ENCODE measurements around the gene LHX8.

Gene LHX8

DNA sequence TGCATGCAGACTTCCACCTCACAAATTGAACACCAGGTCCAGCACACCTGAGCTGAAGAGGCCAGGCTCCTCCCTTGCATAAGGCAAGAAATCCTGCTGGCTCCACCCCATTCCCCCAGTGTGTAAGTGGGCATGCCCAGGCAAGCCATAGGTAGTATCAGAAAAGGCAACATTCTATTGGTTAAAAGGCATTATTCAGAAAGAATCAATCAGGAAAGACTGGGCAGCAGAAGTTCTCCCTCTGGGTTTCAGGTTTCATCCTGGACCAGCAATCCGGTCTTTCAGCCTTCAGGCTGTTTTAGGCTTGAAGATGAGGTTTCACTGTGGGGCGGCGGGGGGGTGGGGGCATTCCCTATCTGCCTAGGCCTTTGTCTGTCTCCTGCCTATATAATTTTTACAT lies 42.0 kb upstream of the LHX8 start:
- Histone ChIP-seq H3K4me3 (ENCODE audit: low read length) (no peak overlapping the region), H3K79me2 (ENCODE audit: control insufficient read depth, low read length) (no peaks in the 10 kb centered on the region), H3K27ac (ENCODE audit: low read depth, low read length) (no peak overlapping the region), H3K36me3 (ENCODE audit: control insufficient read depth, low read length) (no peaks in the 10 kb centered on the region), H3K9me2 (replicated peaks; ENCODE audit: control insufficient read depth, low read length) (no peaks in the 10 kb centered on the region), H3K4me1 (ENCODE audit: control insufficient read depth, low read length) (no peaks in the 10 kb centered on the region), H3K4me2 (ENCODE audit: low read length) (no peak overlapping the region), H4K20me1 (ENCODE audit: control insufficient read depth, insufficient read depth, low read depth, low read length) (no peaks in the 10 kb centered on the region), H3F3A (ENCODE audit: control insufficient read depth, insufficient read depth) (no peaks in the 10 kb centered on the region), H3K27me3 (ENCODE audit: control insufficient read depth, low read length) (no peaks in the 10 kb centered on the region), H3K9me3 (ENCODE audit: control insufficient read depth, insufficient read depth, low read length) (no peaks in the 10 kb centered on the region)
- TF ChIP-seq, protein P1, sequence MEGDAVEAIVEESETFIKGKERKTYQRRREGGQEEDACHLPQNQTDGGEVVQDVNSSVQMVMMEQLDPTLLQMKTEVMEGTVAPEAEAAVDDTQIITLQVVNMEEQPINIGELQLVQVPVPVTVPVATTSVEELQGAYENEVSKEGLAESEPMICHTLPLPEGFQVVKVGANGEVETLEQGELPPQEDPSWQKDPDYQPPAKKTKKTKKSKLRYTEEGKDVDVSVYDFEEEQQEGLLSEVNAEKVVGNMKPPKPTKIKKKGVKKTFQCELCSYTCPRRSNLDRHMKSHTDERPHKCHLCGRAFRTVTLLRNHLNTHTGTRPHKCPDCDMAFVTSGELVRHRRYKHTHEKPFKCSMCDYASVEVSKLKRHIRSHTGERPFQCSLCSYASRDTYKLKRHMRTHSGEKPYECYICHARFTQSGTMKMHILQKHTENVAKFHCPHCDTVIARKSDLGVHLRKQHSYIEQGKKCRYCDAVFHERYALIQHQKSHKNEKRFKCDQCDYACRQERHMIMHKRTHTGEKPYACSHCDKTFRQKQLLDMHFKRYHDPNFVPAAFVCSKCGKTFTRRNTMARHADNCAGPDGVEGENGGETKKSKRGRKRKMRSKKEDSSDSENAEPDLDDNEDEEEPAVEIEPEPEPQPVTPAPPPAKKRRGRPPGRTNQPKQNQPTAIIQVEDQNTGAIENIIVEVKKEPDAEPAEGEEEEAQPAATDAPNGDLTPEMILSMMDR (IDR thresholded peaks at IDR 0.05; ENCODE audit: low read depth, low read length, poor library complexity, severe bottlenecking): no peak
- no peak for TF ChIP-seq EZH2phosphoT487 (IDR thresholded peaks at IDR 0.05; ENCODE audit: borderline replicate concordance, low read length)

DNA sequence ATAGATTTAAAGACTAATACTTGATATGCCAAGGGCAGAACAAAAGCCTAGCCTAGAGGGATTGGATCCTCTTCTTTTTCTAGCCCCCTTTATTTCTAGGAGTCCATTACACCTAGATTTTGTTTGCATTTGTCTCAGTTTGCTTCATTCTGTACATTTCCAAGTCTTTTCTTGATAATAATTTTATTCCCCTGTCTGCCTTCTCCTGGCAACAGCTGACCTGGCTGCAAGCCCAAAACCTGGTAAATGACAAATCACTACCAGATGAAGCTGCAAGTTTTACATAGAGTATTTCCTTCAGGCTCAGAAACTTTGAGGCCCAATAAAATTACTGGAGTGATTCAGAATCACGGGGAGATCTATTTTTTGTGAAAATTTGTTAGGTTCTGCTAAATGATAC lies 36.5 kb upstream of the LHX8 start:
- Histone ChIP-seq H3K4me3 (ENCODE audit: low read length) (no peak overlapping the region), H3K27ac (ENCODE audit: low read depth, low read length) (no peak overlapping the region), H4K20me1 (ENCODE audit: control insufficient read depth, insufficient read depth, low read depth, low read length) (no peaks in the 10 kb centered on the region)

DNA sequence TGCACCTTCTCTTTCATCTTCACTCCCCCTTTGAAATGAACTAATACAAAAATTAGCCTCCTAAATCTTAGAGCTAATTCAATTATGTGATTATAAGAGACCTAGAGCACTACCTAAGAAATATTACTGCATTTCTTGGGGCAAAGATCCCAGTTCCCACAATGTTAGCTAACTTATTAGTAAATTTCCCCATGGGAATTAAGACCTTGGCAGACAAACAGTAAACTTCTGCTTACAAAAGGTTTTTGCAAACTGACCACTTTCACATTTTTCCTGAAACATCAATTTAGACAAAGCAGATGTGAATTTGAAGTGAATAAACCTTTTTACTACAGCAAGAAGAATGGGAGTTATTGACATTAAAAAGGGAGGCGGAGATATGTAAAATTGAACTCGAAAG lies 34.6 kb upstream of the LHX8 start:
- Histone ChIP-seq H3K4me2 (ENCODE audit: low read length) (no peak overlapping the region), H3K27ac (ENCODE audit: low read depth, low read length) (no peak overlapping the region), H3K27me3 (ENCODE audit: control insufficient read depth, low read length) (no peaks in the 10 kb centered on the region), H3K79me2 (ENCODE audit: control insufficient read depth, low read length) (no peaks in the 10 kb centered on the region), H3K4me1 (ENCODE audit: control insufficient read depth, low read length) (no peaks in the 10 kb centered on the region), H3K9me2 (replicated peaks; ENCODE audit: control insufficient read depth, low read length) (no peaks in the 10 kb centered on the region), H4K20me1 (ENCODE audit: control insufficient read depth, insufficient read depth, low read depth, low read length) (no peaks in the 10 kb centered on the region), H3K9me3 (ENCODE audit: control insufficient read depth, insufficient read depth, low read length) (no peaks in the 10 kb centered on the region), H3K36me3 (ENCODE audit: control insufficient read depth, low read length) (no peaks in the 10 kb centered on the region), H3F3A (ENCODE audit: control insufficient read depth, insufficient read depth) (no peaks in the 10 kb centered on the region), H3K4me3 (ENCODE audit: low read length) (no peak overlapping the region)
- TF ChIP-seq, protein P1 (IDR thresholded peaks at IDR 0.05; ENCODE audit: low read depth, low read length, poor library complexity, severe bottlenecking): no peak
- no peak for TF ChIP-seq EZH2phosphoT487 (IDR thresholded peaks at IDR 0.05; ENCODE audit: borderline replicate concordance, low read length)

More for the DNA sequence above, 36.5 kb upstream of the LHX8 start:
- H3K4me1 ChIP-seq (ENCODE audit: control insufficient read depth, low read length): no peaks in the 10 kb centered on the region
- TF ChIP-seq EZH2phosphoT487 (IDR thresholded peaks at IDR 0.05; ENCODE audit: borderline replicate concordance, low read length): no peak
- TF ChIP-seq, protein P1 (IDR thresholded peaks at IDR 0.05; ENCODE audit: low read depth, low read length, poor library complexity, severe bottlenecking): no peak
- no peaks in the 10 kb centered on the region for H3K36me3 ChIP-seq (ENCODE audit: control insufficient read depth, low read length)
- H3F3A ChIP-seq (ENCODE audit: control insufficient read depth, insufficient read depth): no peaks in the 10 kb centered on the region
- H3K27me3 ChIP-seq (ENCODE audit: control insufficient read depth, low read length): no peaks in the 10 kb centered on the region
- no peaks in the 10 kb centered on the region for H3K79me2 ChIP-seq (ENCODE audit: control insufficient read depth, low read length)
- no peaks in the 10 kb centered on the region for H3K9me3 ChIP-seq (ENCODE audit: control insufficient read depth, insufficient read depth, low read length)
- H3K4me2 ChIP-seq (ENCODE audit: low read length): no peak overlapping the region
- H3K9me2 ChIP-seq (replicated peaks; ENCODE audit: control insufficient read depth, low read length): no peaks in the 10 kb centered on the region
